Adrenal gland (tissue), 12 donors: ENCODE results near the gene EIF2S2. TPM values are rescaled to one million over a fixed set of nuclear protein-coding genes. Genes with fewer than 3 reads are reported as not detected.

ENCODE experiments used
- DNase-seq, 7 donors: peaks; one replicate each; pipeline ENCODE4 v3.0.0-alpha.2; 2019 to 2020
- H3K27ac ChIP-seq, 5 donors: fragments of 200-600 bp; sonication (generic) in 4 of 5; 1 replicate in 3 of 5; 2 replicates in 2 of 5; pipeline versions ENCODE4 v1.5.1 to v1.8.0; 2016 to 2020; ENCODE audit warnings: mild to moderate bottlenecking in 1 of 5
- H3K27me3 ChIP-seq: fragments of 200-600 bp; 2 replicates; pipeline ENCODE4 v1.8.0; 2021
- H3K36me3 ChIP-seq, 2 donors: fragments of 200-600 bp; replicated peaks in 1 of 2; 1 replicate in 1 of 2; 2 replicates in 1 of 2; pipeline versions ENCODE4 v1.5.1 to v1.8.0; 2018 to 2022
- H3K4me1 ChIP-seq, 2 donors: fragments of 200-600 bp; replicated peaks in 1 of 2; 1 replicate in 1 of 2; 2 replicates in 1 of 2; pipeline versions ENCODE4 v1.5.1 to v1.8.0; 2018 to 2021
- H3K4me3 ChIP-seq, 4 donors: fragments of 200-600 bp; sonication (generic) in 3 of 4; one replicate each; pipeline ENCODE4 v1.5.1; 2016 to 2018
- H3K9me3 ChIP-seq, 3 donors: fragments of 200-600 bp; sonication (generic) in 1 of 3; replicated peaks in 1 of 3; 1 replicate in 2 of 3; 2 replicates in 1 of 3; pipeline versions ENCODE4 v1.5.1 to v1.8.0; 2016 to 2021
- POLR2A ChIP-seq, 2 donors: fragments of 450-650 bp; IDR thresholded peaks; one replicate each; pipeline ENCODE4 v1.6.1; 2017; ENCODE audit warnings: antibody characterized with exemption in 2 of 2, mild to moderate bottlenecking in 2 of 2, moderate library complexity in 1 of 2
- WGBS, 4 donors: extraction: QIAGEN DNeasy Blood & Tissue Kit in 2 of 4; methylation state at CpG; one replicate each; pipeline versions ENCODE4 v1.1.5 to v1.1.7; 2013 to 2017; 5-methylcytosine and 5-hydroxymethylcytosine counted together
- intact Hi-C, 2 donors: fragments of 100-400 bp; cut with DNase I; formaldehyde crosslinking; loops; one replicate each; pipeline versions ENCODE4 v1.14.1 to v1.15.0; 2022 to 2023
- polyA plus RNA-seq, 3 donors: library from polyadenylated mRNA; stranded (reverse); fragments of 200-250 nt in 2 of 3; fragments of 350-450 nt in 1 of 3; fragmentation: Illumina TruSeq in 1 of 3; extraction: RNeasy Lipid Tissue Mini Kit (QIAGEN cat#74804) in 1 of 3; gene quantifications; one replicate each; pipeline ENCODE4 v1.2.3, GENCODE V29; 2013 to 2014
- total RNA-seq, 9 donors: library from RNA; depleted of rRNA in 4 of 9; stranded (reverse); fragments of >200 nt in 4 of 9; fragments of 120-200 nt in 1 of 9; fragmentation: NEBNext Ultra II Directional in 1 of 9; extraction: Animal tissue kit (Norgen Biotek cat#: 25700) in 1 of 9; gene quantifications; one replicate each; pipeline versions ENCODE4 v1.1.0 to v1.2.4, GENCODE V29; 2013 to 2023
- TF ChIP-seq, protein P1 (sequence below), 6 experiments: fragments of 450-650 bp in 4 of 6; fragments of 200-600 bp in 2 of 6; sonication (generic) in 1 of 6; IDR thresholded peaks; 1 replicate in 5 of 6; 2 replicates in 1 of 6; pipeline versions ENCODE4 v1.5.1 to v1.8.0; 2016 to 2021; ENCODE audit warnings: antibody characterized with exemption in 6 of 6, mild to moderate bottlenecking in 2 of 6, moderate library complexity in 1 of 6
- donor health status: healthy with polysubstance abuse.
- donor health status: Bipolar disorder and iron deficiency.
- donor health status: DM: yes; HTN: yes; CAD: no.
- donor health status: DM: no; HTN: no; CAD: no.
- donor health status: DM: no; HTN: no; CAD: no.
- donor health status: DM: yes; HTN: yes; CAD: no.

Gene EIF2S2
- total and polyA plus RNA-seq, 12 donors, result 26.7 to 204 (median 49.9) TPM

DNA sequence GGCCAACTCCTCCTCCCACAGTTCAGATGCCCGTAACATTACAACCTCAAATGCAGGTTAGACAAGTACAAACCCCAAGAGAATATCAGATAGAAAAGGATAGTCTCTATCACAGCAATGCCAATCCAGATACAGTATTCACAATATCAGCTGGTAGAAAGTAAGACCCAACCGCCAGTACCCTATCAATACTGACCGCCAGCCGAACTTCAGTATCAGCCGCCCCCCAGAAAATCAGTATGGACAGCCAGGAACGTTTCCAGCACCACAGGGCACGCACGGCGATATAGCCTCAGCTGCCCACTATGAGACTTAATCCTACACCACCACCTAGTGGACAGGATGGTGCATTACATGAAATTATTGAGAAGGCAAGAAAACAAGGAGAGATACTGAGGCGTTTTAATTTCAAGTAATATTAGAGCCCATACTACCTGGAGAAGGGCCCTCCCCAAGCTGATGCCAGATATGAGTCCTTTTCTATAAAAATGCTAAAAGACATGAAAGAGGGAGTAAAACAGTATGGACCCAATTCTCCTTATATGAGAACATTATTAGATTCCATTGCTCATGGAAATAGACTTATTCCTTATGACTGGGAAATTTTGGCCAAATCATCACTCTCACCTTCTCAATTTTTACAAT is 17.6 kb upstream of the EIF2S2 start:
- WGBS, 4 donors, result 0 to 2% (median 1%) methylated on average over 8 to 10 of the region's 10 CpGs
- intact Hi-C loops, result loop anchor here in 1 of 2 donors (5.0 to 10.0 kb wide), 3 partner anchors 52 to 265 kb away; no protein-coding TSS in a partner anchor

DNA sequence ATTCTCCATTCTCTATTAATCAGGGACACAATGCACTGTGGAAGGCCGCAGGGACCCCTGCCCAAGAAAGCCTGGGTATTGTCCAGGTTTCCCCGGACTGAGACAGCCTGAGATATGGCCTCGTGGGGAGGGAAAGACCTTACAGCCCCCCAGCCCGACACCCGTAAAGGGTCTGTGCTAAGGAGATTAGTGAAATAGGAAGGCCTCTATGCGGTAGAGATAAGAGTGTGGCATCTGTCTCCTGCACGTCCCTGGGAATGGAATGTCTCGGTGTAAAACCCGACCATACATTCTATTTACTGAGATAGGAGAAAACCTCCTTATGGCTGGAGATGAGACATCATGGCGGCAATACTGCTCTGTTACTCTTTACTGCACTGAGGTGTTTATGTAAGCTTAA is 15.7 kb upstream of the EIF2S2 start:
- Histone ChIP-seq H3K36me3 (no peaks in the 10 kb centered on the region), H3K27ac (no peak overlapping the region), H3K4me1 (no peaks in the 10 kb centered on the region), H3K4me3 (no peak overlapping the region), H3K27me3 (no peaks in the 10 kb centered on the region), H3K9me3 (no peaks in the 10 kb centered on the region)
- no peak for DNase-seq
- intact Hi-C loops, result loop anchor here in 1 of 2 donors (5.0 to 10.0 kb wide), 3 partner anchors 50 to 263 kb away; no protein-coding TSS in a partner anchor
- WGBS, 4 donors, result 77 to 85% (median 83%) methylated on average over 10 of the region's 10 CpGs
- TF ChIP-seq, protein P1, sequence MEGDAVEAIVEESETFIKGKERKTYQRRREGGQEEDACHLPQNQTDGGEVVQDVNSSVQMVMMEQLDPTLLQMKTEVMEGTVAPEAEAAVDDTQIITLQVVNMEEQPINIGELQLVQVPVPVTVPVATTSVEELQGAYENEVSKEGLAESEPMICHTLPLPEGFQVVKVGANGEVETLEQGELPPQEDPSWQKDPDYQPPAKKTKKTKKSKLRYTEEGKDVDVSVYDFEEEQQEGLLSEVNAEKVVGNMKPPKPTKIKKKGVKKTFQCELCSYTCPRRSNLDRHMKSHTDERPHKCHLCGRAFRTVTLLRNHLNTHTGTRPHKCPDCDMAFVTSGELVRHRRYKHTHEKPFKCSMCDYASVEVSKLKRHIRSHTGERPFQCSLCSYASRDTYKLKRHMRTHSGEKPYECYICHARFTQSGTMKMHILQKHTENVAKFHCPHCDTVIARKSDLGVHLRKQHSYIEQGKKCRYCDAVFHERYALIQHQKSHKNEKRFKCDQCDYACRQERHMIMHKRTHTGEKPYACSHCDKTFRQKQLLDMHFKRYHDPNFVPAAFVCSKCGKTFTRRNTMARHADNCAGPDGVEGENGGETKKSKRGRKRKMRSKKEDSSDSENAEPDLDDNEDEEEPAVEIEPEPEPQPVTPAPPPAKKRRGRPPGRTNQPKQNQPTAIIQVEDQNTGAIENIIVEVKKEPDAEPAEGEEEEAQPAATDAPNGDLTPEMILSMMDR (IDR thresholded peaks at IDR 0.05), result no peak
- TF ChIP-seq POLR2A (IDR thresholded peaks at IDR 0.05), result no peak

More for the DNA sequence above, 17.6 kb upstream of the EIF2S2 start:
- H3K27me3 ChIP-seq, result no peaks in the 10 kb centered on the region
- no peaks in the 10 kb centered on the region for H3K9me3 ChIP-seq
- no peak overlapping the region for H3K4me3 ChIP-seq
- H3K36me3 ChIP-seq, result no peaks in the 10 kb centered on the region
- DNase-seq, result peak; percentile 55 to 76 (median 58)
- TF ChIP-seq, protein P1 (IDR thresholded peaks at IDR 0.05), result peak; percentile 84 to 91 (median 88)
- TF ChIP-seq POLR2A (IDR thresholded peaks at IDR 0.05), result no peak
- no peaks in the 10 kb centered on the region for H3K4me1 ChIP-seq
- no peak overlapping the region for H3K27ac ChIP-seq

DNA sequence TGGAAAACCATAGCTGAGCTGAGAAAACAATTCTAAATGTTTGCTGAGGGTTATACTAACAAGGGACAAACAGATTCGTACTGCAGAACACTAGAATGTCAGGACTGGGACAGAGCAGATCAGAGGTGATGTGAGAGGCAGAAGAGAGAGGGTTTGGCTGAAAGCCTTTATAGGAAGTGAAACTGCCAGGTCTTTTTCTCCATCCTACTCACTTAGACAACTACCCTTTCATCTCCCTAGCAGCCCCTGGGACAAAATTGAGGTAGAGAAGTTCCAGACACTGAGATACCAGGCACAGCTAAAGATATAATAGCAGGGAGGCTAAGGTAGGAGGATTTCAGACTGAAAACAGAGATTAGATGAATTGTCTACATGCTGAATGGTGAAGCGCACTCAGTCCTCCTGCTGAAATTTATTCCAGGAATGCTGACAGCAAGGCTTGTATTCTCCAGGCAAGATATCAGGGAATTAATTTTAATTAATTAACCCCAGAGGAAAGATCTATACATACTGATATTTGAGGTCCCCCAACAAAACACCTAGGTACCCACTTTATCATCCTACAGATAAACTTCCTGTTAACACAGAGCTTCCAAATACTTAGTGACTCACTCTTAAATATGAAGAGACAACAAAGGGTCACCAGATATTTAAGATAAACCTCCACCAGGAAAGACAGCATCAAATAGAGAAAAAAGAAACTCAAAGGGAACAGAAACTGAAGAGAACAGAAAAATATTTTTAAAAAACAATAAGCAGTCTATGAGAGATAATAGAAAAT is 12.6 kb upstream of the EIF2S2 start:
- intact Hi-C loops, result loop anchor here in 1 of 2 donors (5.0 to 10.0 kb wide), 3 partner anchors 47 to 260 kb away; no protein-coding TSS in a partner anchor
- TF ChIP-seq, protein P1 (IDR thresholded peaks at IDR 0.05), result no peak
- no peak for TF ChIP-seq POLR2A (IDR thresholded peaks at IDR 0.05)
- H3K4me3 ChIP-seq, result no peak overlapping the region

DNA sequence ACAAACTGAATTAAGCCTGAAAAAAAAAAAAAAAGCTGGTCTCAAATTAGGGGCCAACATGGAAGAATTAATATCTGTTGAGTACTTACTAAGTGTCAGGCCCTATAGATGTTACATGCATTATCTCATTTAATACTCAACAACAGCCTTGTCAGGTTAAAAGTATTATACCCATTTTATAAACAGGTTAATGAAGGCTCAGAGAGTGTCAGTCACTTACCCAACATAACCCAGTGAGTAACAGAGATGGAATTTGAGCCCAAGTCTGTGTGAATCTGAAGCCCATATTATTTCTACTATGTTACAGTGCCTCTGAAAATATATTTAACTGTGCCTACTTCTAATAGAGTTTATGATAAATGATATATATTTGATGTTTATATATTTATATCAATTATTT is 11.3 kb upstream of the EIF2S2 start:
- Histone ChIP-seq H3K9me3 (no peaks in the 10 kb centered on the region), H3K4me1 (no peaks in the 10 kb centered on the region), H3K27ac (no peak overlapping the region), H3K27me3 (no peaks in the 10 kb centered on the region), H3K4me3 (no peak overlapping the region), H3K36me3 (no peaks in the 10 kb centered on the region)
- intact Hi-C loops, result loop anchor here in 1 of 2 donors (10.0 kb wide), 1 partner anchor 259 kb away; no protein-coding TSS in a partner anchor
- no peak for DNase-seq
- TF ChIP-seq, protein P1 (IDR thresholded peaks at IDR 0.05), result no peak
- TF ChIP-seq POLR2A (IDR thresholded peaks at IDR 0.05), result no peak

More for the DNA sequence above, 12.6 kb upstream of the EIF2S2 start:
- 60 to 73% (median 68%) methylated on average over 2 of the region's 2 CpGs for WGBS, 4 donors
- Histone ChIP-seq H3K27me3 (no peaks in the 10 kb centered on the region), H3K4me1 (no peaks in the 10 kb centered on the region), H3K36me3 (no peaks in the 10 kb centered on the region), H3K9me3 (no peaks in the 10 kb centered on the region), H3K27ac (no peak overlapping the region)
- no peak for DNase-seq
